Measurements from ENCODE around the gene FARP1. TPM values are rescaled to one million over a fixed set of nuclear protein-coding genes. Genes with fewer than 3 reads are reported as not detected.

The FARP1 gene
- total RNA-seq, 1 donor from 2014 or later, result 357 TPM

DNA sequence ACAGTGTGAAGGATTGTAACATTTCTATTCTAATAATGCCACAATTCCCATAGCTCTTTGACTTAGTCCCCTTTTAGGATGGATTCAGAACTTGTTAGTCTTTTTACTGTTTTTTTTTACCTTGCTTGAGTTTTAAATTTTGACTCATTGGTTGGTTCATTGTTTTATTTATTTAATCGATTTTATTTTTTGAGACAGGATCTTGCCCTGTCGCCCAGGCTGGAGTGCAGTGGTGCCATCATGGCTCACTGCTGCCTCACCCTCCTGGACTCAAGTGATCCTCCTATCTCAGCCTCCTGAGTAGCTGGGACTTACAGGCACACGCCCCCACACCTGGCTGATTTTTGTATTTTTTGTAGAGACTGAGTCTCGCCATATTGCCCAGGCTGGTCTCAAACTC, 39.3 kb downstream of the FARP1 start:
- no peak for DNase-seq (ENCODE audit: extremely low spot score, unreplicated experiment)
- H3K9me3 Mint-ChIP-seq (ENCODE audit: unreplicated experiment), result no peaks in the 10 kb centered on the region
- H3K27me3 Mint-ChIP-seq (ENCODE audit: unreplicated experiment), result no peaks in the 10 kb centered on the region
- TF ChIP-seq, protein P1, sequence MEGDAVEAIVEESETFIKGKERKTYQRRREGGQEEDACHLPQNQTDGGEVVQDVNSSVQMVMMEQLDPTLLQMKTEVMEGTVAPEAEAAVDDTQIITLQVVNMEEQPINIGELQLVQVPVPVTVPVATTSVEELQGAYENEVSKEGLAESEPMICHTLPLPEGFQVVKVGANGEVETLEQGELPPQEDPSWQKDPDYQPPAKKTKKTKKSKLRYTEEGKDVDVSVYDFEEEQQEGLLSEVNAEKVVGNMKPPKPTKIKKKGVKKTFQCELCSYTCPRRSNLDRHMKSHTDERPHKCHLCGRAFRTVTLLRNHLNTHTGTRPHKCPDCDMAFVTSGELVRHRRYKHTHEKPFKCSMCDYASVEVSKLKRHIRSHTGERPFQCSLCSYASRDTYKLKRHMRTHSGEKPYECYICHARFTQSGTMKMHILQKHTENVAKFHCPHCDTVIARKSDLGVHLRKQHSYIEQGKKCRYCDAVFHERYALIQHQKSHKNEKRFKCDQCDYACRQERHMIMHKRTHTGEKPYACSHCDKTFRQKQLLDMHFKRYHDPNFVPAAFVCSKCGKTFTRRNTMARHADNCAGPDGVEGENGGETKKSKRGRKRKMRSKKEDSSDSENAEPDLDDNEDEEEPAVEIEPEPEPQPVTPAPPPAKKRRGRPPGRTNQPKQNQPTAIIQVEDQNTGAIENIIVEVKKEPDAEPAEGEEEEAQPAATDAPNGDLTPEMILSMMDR (IDR thresholded peaks at IDR 0.05), result no peak
- peaks cover 54% of the 10 kb centered on the region for H3K4me1 Mint-ChIP-seq (ENCODE audit: unreplicated experiment)
- H3K36me3 Mint-ChIP-seq (ENCODE audit: unreplicated experiment), result peaks cover 19% of the 10 kb centered on the region
- H3K4me3 Mint-ChIP-seq (ENCODE audit: unreplicated experiment), result no peak overlapping the region
- H3K27ac Mint-ChIP-seq (ENCODE audit: unreplicated experiment), result peak overlapping the region; percentile 78

DNA sequence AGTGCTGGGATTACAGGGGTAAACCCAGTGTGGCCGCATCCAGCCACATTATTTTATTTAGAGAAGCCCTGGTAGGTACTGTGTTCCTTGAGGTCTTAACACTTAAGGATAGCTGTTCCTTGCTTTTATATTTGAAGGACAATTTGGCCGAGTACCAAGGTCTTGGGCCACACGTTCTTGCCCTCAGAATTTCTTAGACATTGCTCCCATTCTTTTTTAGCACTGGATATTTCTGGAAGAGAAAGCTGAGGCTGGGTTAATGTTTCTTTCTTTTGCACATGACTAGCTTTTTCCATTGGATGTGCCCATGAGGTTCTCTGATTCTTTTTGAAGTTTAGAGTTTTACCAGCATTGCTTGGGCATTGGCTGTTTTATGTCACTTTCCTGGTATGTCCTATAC, 39.7 kb downstream of the FARP1 start:
- H3K36me3 Mint-ChIP-seq (ENCODE audit: unreplicated experiment), result peaks cover 22% of the 10 kb centered on the region
- TF ChIP-seq, protein P1 (IDR thresholded peaks at IDR 0.05), result no peak
- H3K4me3 Mint-ChIP-seq (ENCODE audit: unreplicated experiment), result no peak overlapping the region
- peak overlapping the region; percentile 78 for H3K27ac Mint-ChIP-seq (ENCODE audit: unreplicated experiment)
- no peaks in the 10 kb centered on the region for H3K9me3 Mint-ChIP-seq (ENCODE audit: unreplicated experiment)
- DNase-seq (ENCODE audit: extremely low spot score, unreplicated experiment), result no peak
- no peaks in the 10 kb centered on the region for H3K27me3 Mint-ChIP-seq (ENCODE audit: unreplicated experiment)
- H3K4me1 Mint-ChIP-seq (ENCODE audit: unreplicated experiment), result peaks cover 58% of the 10 kb centered on the region

DNA sequence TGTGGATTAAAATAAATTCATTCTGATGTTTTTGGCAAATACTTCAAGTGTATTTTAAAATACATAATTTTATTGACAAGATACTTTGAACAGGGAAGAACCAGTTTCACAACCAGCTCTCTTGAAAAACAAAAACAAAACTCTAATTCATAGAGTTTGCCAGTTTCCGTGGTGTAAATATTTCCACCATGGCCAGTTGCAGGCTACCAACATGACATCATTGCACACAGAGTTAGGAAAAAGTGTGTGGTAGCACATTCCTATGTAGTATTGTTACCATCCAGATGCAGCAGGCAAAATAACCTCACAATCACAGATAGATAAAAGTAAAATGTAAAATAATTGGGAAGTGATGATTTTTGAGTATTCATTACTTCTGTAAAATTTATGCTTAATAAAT, 41.9 kb downstream of the FARP1 start:
- no peak for DNase-seq (ENCODE audit: extremely low spot score, unreplicated experiment)
- Mint-ChIP-seq H3K4me1 (ENCODE audit: unreplicated experiment) (peaks cover 75% of the 10 kb centered on the region), H3K4me3 (ENCODE audit: unreplicated experiment) (no peak overlapping the region), H3K27me3 (ENCODE audit: unreplicated experiment) (no peaks in the 10 kb centered on the region), H3K27ac (ENCODE audit: unreplicated experiment) (peak overlapping the region; percentile 62), H3K9me3 (ENCODE audit: unreplicated experiment) (no peaks in the 10 kb centered on the region), H3K36me3 (ENCODE audit: unreplicated experiment) (peaks cover 17% of the 10 kb centered on the region)
- TF ChIP-seq, protein P1 (IDR thresholded peaks at IDR 0.05), result no peak

DNA sequence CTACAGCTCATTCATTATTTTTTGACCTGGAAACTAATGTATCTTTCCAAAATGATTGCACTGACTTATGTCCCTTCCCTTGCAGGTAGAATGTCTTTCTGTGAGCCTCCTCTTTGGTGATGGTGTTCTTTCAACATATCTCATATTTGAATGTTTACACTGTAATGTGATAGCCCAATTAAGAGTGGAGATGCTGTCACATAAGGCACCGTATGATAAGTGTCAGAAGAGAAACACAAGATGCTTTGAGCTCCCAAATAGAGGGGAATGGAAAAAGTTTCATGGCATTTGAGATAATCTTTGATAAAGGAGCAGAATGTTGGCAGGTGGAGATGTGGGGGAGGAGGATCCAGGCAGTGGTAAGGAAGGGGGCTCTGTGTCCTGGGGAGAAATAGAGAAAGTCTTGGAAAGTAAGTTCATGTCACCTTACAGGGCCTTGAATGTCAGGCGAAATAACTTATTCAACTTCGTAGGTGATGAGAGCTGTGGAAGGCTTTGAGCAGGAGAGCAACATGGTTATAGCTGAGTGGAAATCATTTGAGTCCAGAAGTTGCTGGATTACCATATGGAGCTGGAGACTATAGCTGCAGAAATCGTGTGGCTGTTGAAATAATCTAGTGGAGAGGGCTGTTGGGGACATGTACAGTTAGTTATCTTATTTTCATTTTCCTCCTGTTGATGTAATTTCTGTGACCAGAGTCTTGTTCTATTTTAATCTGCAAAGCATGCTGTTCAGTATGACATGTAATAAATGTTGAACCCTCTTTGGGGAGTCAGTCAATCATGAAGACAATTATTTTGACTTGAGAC, 44.5 kb downstream of the FARP1 start:
- peak overlapping the region; percentile 54 for H3K27ac Mint-ChIP-seq (ENCODE audit: unreplicated experiment)
- H3K27me3 Mint-ChIP-seq (ENCODE audit: unreplicated experiment), result no peaks in the 10 kb centered on the region
- DNase-seq (ENCODE audit: extremely low spot score, unreplicated experiment), result no peak
- TF ChIP-seq, protein P1 (IDR thresholded peaks at IDR 0.05), result no peak
- H3K9me3 Mint-ChIP-seq (ENCODE audit: unreplicated experiment), result no peaks in the 10 kb centered on the region
- H3K4me3 Mint-ChIP-seq (ENCODE audit: unreplicated experiment), result no peak overlapping the region
- peaks cover 11% of the 10 kb centered on the region for H3K36me3 Mint-ChIP-seq (ENCODE audit: unreplicated experiment)
- H3K4me1 Mint-ChIP-seq (ENCODE audit: unreplicated experiment), result peaks cover 79% of the 10 kb centered on the region

DNA sequence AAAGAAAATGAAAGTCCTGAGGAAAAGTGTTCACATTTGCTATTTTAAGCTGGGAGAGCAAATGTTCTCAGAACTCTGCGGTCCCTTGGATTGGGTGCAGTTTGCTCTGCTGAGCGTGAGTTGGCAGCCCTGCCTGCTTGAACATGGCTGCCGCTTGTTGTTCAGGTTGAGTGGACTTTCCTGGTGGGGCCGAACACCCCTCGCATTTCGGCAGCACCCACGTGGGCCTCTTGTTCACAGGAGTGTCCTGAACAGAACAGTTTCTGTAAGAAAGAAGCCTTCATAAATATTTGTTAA, 45.0 kb downstream of the FARP1 start:
- peaks cover 15% of the 10 kb centered on the region for H3K36me3 Mint-ChIP-seq (ENCODE audit: unreplicated experiment)
- TF ChIP-seq, protein P1 (IDR thresholded peaks at IDR 0.05), result no peak
- DNase-seq (ENCODE audit: extremely low spot score, unreplicated experiment), result no peak
- no peaks in the 10 kb centered on the region for H3K27me3 Mint-ChIP-seq (ENCODE audit: unreplicated experiment)
- H3K9me3 Mint-ChIP-seq (ENCODE audit: unreplicated experiment), result no peaks in the 10 kb centered on the region
- peaks cover 78% of the 10 kb centered on the region for H3K4me1 Mint-ChIP-seq (ENCODE audit: unreplicated experiment)
- H3K27ac Mint-ChIP-seq (ENCODE audit: unreplicated experiment), result peak overlapping the region; percentile 54
- H3K4me3 Mint-ChIP-seq (ENCODE audit: unreplicated experiment), result no peak overlapping the region
